ENCODE results near the gene HOATZ. TPM values are rescaled to one million over a fixed set of nuclear protein-coding genes. Genes with fewer than 3 reads are reported as not detected.

The HOATZ gene
- total RNA-seq, 2 experiments from 2014 or later, result not detected

- H3K27me3 Mint-ChIP-seq, result peaks cover 4% of the 10 kb centered on the region
- CTCF ChIA-PET, result interaction anchor here (1.7 kb wide), 1 partner anchor 200 kb away, joined by 6 read pairs; no protein-coding TSS in a partner anchor
- H3K27ac Mint-ChIP-seq, result no peak overlapping the region
- no peaks in the 10 kb centered on the region for H3K36me3 Mint-ChIP-seq
- DNase-seq (no peak), ATAC-seq (no peak)
- H3K4me3 Mint-ChIP-seq, result no peak overlapping the region
- H3K9me3 Mint-ChIP-seq (ENCODE audit: low read depth), result no peaks in the 10 kb centered on the region
- no peaks in the 10 kb centered on the region for H3K4me1 Mint-ChIP-seq
Measured at GRCh38 chr11:111577821-111578220, 63.2 kb downstream of the HOATZ start.

- peaks cover 8% of the 10 kb centered on the region for H3K4me1 Mint-ChIP-seq
- ATAC-seq, result no peak
- H3K9me3 Mint-ChIP-seq (ENCODE audit: low read depth), result no peaks in the 10 kb centered on the region
Measured at GRCh38 chr11:111581341-111581740, 66.8 kb downstream of the HOATZ start.

GRCh38 chr11:111582163-111582562 lies 67.6 kb downstream of the HOATZ start:
- CTCF ChIA-PET, result interaction anchor here (1.1 to 1.9 kb wide), 2 partner anchors 9 to 195 kb away, joined by 3 to 5 read pairs; no protein-coding TSS in a partner anchor
- Mint-ChIP-seq H3K27me3 (no peaks in the 10 kb centered on the region), H3K4me1 (peaks cover 8% of the 10 kb centered on the region), H3K4me3 (no peak overlapping the region), H3K9me3 (ENCODE audit: low read depth) (no peaks in the 10 kb centered on the region), H3K27ac (no peak overlapping the region), H3K36me3 (no peaks in the 10 kb centered on the region)
- DNase-seq (no peak), ATAC-seq (no peak)

More at GRCh38 chr11:111581341-111581740, 66.8 kb downstream of the HOATZ start:
- no peak overlapping the region for H3K4me3 Mint-ChIP-seq
- H3K27ac Mint-ChIP-seq, result no peak overlapping the region
- no peaks in the 10 kb centered on the region for H3K36me3 Mint-ChIP-seq
- CTCF ChIA-PET, result interaction anchor here (1.1 kb wide), 1 partner anchor 10 kb away, joined by 3 read pairs; no protein-coding TSS in a partner anchor
- no peaks in the 10 kb centered on the region for H3K27me3 Mint-ChIP-seq
- no peak for DNase-seq

- DNase-seq, result no peak
- Mint-ChIP-seq H3K9me3 (ENCODE audit: low read depth) (no peaks in the 10 kb centered on the region), H3K27me3 (no peaks in the 10 kb centered on the region), H3K27ac (no peak overlapping the region), H3K4me3 (no peak overlapping the region), H3K4me1 (peaks cover 8% of the 10 kb centered on the region), H3K36me3 (no peaks in the 10 kb centered on the region)
- CTCF ChIA-PET, result interaction anchor here (1.9 kb wide), 1 partner anchor 194 kb away, joined by 5 read pairs; no protein-coding TSS in a partner anchor
- ATAC-seq, result no peak
Measured at GRCh38 chr11:111582881-111583280, 68.3 kb downstream of the HOATZ start.

GRCh38 chr11:111585371-111585770 lies 70.8 kb downstream of the HOATZ start:
- Mint-ChIP-seq H3K36me3 (no peaks in the 10 kb centered on the region), H3K4me3 (no peak overlapping the region), H3K27me3 (no peaks in the 10 kb centered on the region), H3K9me3 (ENCODE audit: low read depth) (no peaks in the 10 kb centered on the region), H3K4me1 (peaks cover 8% of the 10 kb centered on the region), H3K27ac (no peak overlapping the region)
- no peak for DNase-seq
- CTCF ChIA-PET, result interaction anchor here (0.6 to 7.0 kb wide), 4 partner anchors 9 to 437 kb away, joined by 3 to 57 read pairs (median 4); no protein-coding TSS in a partner anchor
- no peak for ATAC-seq

- Mint-ChIP-seq H3K4me3 (no peak overlapping the region), H3K36me3 (no peaks in the 10 kb centered on the region), H3K27me3 (no peaks in the 10 kb centered on the region), H3K27ac (no peak overlapping the region), H3K4me1 (peaks cover 8% of the 10 kb centered on the region), H3K9me3 (ENCODE audit: low read depth) (no peaks in the 10 kb centered on the region)
- DNase-seq (peak; percentile 54), ATAC-seq (peak; percentile 72)
- CTCF ChIA-PET, result interaction anchor here (0.7 to 7.0 kb wide), 17 partner anchors 11 to 285 kb away, joined by 3 to 57 read pairs (median 3); partner anchors contain the start of genes ALG9 and PPP2R1B
Measured at GRCh38 chr11:111586388-111586831, 71.8 kb downstream of the HOATZ start.

Small RNA genes within 50 kb of the gene (microRNA-seq; reads per million reads assigned to microRNA genes)
- gene MIR34B (21.7 reads per million, percentile 45 among the genes with 10 or more reads in this experiment), gene MIR34C (309 reads per million, percentile 77 among the genes with 10 or more reads in this experiment)

Other genes with a start within 250 kb of the HOATZ start
- not detected for gene POU2AF3, start 216.2 kb upstream of the HOATZ start, total RNA-seq
- 1 to 10 TPM; 2.9 to 7.4 TPM for gene POU2AF1, start 135.5 kb upstream of the HOATZ start, total RNA-seq
- gene BTG4, start 2.4 kb upstream of the HOATZ start, total RNA-seq, result under 1 TPM in 1 of 2 experiments, not detected in 1; 0.30 TPM
- 10 to 100 TPM in 1 of 2 experiments, 1 to 10 TPM in 1; 5.6 to 40.1 TPM for gene LAYN, start 25.9 kb downstream of the HOATZ start, total RNA-seq
- 1 to 10 TPM; 7.9 to 9.7 TPM for gene SIK2, start 87.7 kb downstream of the HOATZ start, total RNA-seq

Data from activated CD8-positive, alpha-beta memory T cell treated with anti-CD3 and anti-CD28 coated beads, Interleukin-2, amount 10 ng/mL, durations not matched to agents 7 days and 5 days (primary cell).